Measurements from ENCODE around the gene CORO7. TPM values are rescaled to one million over a fixed set of nuclear protein-coding genes. Genes with fewer than 3 reads are reported as not detected.

CORO7 gene
- polyA plus RNA-seq, 1 donor from 2014 or later = 108 TPM

GRCh38 chr16:4435337-4436067 lies 19.1 kb upstream of the CORO7 start:
- peaks cover 0 to 5% (median 4%) of the 10 kb centered on the region in 3 donors for H3K4me1 Mint-ChIP-seq
- peaks cover 9% of the 10 kb centered on the region for H3K36me3 Mint-ChIP-seq
- H3K27me3 Mint-ChIP-seq = no peaks in the 10 kb centered on the region
- no peak overlapping the region for H3K27ac Mint-ChIP-seq
- H3K4me3 Mint-ChIP-seq = no peak overlapping the region
- no peaks in the 10 kb centered on the region for H3K9me3 Mint-ChIP-seq

GRCh38 chr16:4433914-4434787 lies 17.8 kb upstream of the CORO7 start:
- Mint-ChIP-seq H3K36me3 (peaks cover 5% of the 10 kb centered on the region), H3K4me1 (peaks cover 0 to 7% (median 5%) of the 10 kb centered on the region in 3 donors), H3K4me3 (no peak overlapping the region), H3K27ac (no peak overlapping the region), H3K9me3 (no peaks in the 10 kb centered on the region), H3K27me3 (no peaks in the 10 kb centered on the region)

- Mint-ChIP-seq H3K4me3 (peak overlapping the region in 1 of 4 donors; percentile 48), H3K9me3 (no peaks in the 10 kb centered on the region), H3K27ac (no peak overlapping the region), H3K27me3 (no peaks in the 10 kb centered on the region), H3K4me1 (peaks cover 4 to 11% (median 5%) of the 10 kb centered on the region in 3 donors), H3K36me3 (peaks cover 5% of the 10 kb centered on the region)
These were observed 16.8 kb upstream of the CORO7 start for GRCh38 chr16:4433228-4433627.

GRCh38 chr16:4431023-4431422 lies 14.6 kb upstream of the CORO7 start:
- H3K4me3 Mint-ChIP-seq = peak overlapping the region in 1 of 4 donors; percentile 53

GRCh38 chr16:4428500-4428899 lies 12.1 kb upstream of the CORO7 start:
- Mint-ChIP-seq H3K27ac (peak overlapping the region in 1 of 3 donors; percentile 25), H3K27me3 (no peaks in the 10 kb centered on the region), H3K4me3 (peak overlapping the region in 2 of 4 donors; percentile 57 to 65), H3K9me3 (no peaks in the 10 kb centered on the region), H3K4me1 (peaks cover 12 to 25% (median 13%) of the 10 kb centered on the region in 3 donors), H3K36me3 (peaks cover 5% of the 10 kb centered on the region)

More at GRCh38 chr16:4431023-4431422, 14.6 kb upstream of the CORO7 start:
- Mint-ChIP-seq H3K27ac (no peak overlapping the region), H3K36me3 (peaks cover 5% of the 10 kb centered on the region), H3K9me3 (no peaks in the 10 kb centered on the region), H3K27me3 (no peaks in the 10 kb centered on the region), H3K4me1 (peaks cover 11 to 25% (median 14%) of the 10 kb centered on the region in 3 donors)

GRCh38 chr16:4426722-4427372 lies 10.5 kb upstream of the CORO7 start:
- Mint-ChIP-seq H3K9me3 (no peaks in the 10 kb centered on the region), H3K4me1 (peaks cover 11 to 24% (median 12%) of the 10 kb centered on the region in 3 donors), H3K27me3 (no peaks in the 10 kb centered on the region), H3K4me3 (peak overlapping the region; percentile 85 to 99 (median 96)), H3K36me3 (peaks cover 4% of the 10 kb centered on the region), H3K27ac (peak overlapping the region; percentile 87 to 100 (median 99))

GRCh38 chr16:4426021-4426684 lies 9.8 kb upstream of the CORO7 start:
- peak overlapping the region; percentile 85 to 99 (median 96) for H3K4me3 Mint-ChIP-seq
- H3K27me3 Mint-ChIP-seq = no peaks in the 10 kb centered on the region
- H3K9me3 Mint-ChIP-seq = no peaks in the 10 kb centered on the region
- H3K4me1 Mint-ChIP-seq = peaks cover 12 to 24% (median 12%) of the 10 kb centered on the region in 3 donors
- H3K36me3 Mint-ChIP-seq = peaks cover 4% of the 10 kb centered on the region
- peak overlapping the region; percentile 87 to 100 (median 99) for H3K27ac Mint-ChIP-seq

- Mint-ChIP-seq H3K4me1 (peaks cover 12 to 24% (median 12%) of the 10 kb centered on the region in 3 donors), H3K4me3 (peak within 1 kb of the TSS; percentile 85 to 99 (median 96)), H3K9me3 (no peaks in the 10 kb centered on the region), H3K36me3 (peaks cover 1% of the 10 kb centered on the region), H3K27ac (peak within 1 kb of the TSS; percentile 87 to 100 (median 99)), H3K27me3 (no peaks in the 10 kb centered on the region)
These were observed 9.1 kb upstream of the CORO7 start, which contains the start of gene DNAJA3 for GRCh38 chr16:4425378-4426020. Gene DNAJA3 (plus strand): TSS chr16:4425868. CDS start chr16:4425882, 14 bp downstream.

GRCh38 chr16:4420505-4421105 lies 4.2 kb upstream of the CORO7 start:
- Mint-ChIP-seq H3K27me3 (no peaks in the 10 kb centered on the region), H3K4me3 (peak overlapping the region in 1 of 4 donors; percentile 16), H3K36me3 (peaks cover 1% of the 10 kb centered on the region), H3K9me3 (no peaks in the 10 kb centered on the region), H3K27ac (peak overlapping the region in 1 of 3 donors; percentile 57), H3K4me1 (peaks cover under 1 to 7% (median 2%) of the 10 kb centered on the region in 3 donors)

- Mint-ChIP-seq H3K27me3 (no peaks in the 10 kb centered on the region), H3K9me3 (no peaks in the 10 kb centered on the region), H3K27ac (peak overlapping the region in 1 of 3 donors; percentile 57), H3K36me3 (peaks cover 1% of the 10 kb centered on the region), H3K4me3 (no peak overlapping the region), H3K4me1 (peaks cover 5 to 14% (median 12%) of the 10 kb centered on the region in 3 donors)
These were observed 3.1 kb upstream of the CORO7 start for GRCh38 chr16:4419402-4419959.

GRCh38 chr16:4415538-4416199 lies 727 bp downstream of the CORO7 start:
- Mint-ChIP-seq H3K4me1 (peaks cover 8 to 34% (median 28%) of the 10 kb centered on the region in 3 donors), H3K9me3 (no peaks in the 10 kb centered on the region), H3K27me3 (no peaks in the 10 kb centered on the region), H3K36me3 (no peaks in the 10 kb centered on the region), H3K4me3 (peak overlapping the region; percentile 92 to 96 (median 94)), H3K27ac (peak overlapping the region; percentile 87 to 99 (median 99))

- peak overlapping the region; percentile 87 to 99 (median 99) for H3K27ac Mint-ChIP-seq
- H3K36me3 Mint-ChIP-seq = no peaks in the 10 kb centered on the region
- H3K27me3 Mint-ChIP-seq = no peaks in the 10 kb centered on the region
- peak overlapping the region; percentile 92 to 96 (median 94) for H3K4me3 Mint-ChIP-seq
- H3K9me3 Mint-ChIP-seq = no peaks in the 10 kb centered on the region
- peaks cover 13 to 35% (median 31%) of the 10 kb centered on the region in 3 donors for H3K4me1 Mint-ChIP-seq
These were observed 2.0 kb downstream of the CORO7 start for GRCh38 chr16:4414187-4414917.

All from IgD-negative memory B cell (primary cell).